ENCODE data around the gene UBE2I.
"Not testable (repeated sequence)": the region's sequence is repeated elsewhere in the genome, so short reads cannot be mapped to it uniquely, and the experiment has no call there.

UBE2I gene

DNA sequence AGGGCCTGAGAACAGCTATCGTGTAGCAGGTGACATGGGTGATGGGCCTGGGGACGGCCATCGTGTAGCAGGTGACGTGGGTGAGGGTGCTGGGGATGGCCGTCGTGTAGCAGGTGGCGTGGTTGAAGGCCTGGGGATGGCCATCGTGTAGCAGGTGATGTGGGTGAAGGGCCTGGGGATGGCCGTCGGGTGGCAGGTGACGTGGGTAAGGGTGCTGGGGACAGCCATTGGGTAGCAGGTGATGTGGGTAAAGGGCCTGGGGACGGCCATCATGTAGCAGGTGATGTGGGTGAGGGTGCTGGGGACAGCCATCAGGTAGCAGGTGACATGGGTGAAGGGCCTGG, 38.1 kb upstream of the UBE2I start:
- CTCF ChIA-PET, result no interaction called here
- TF ChIP-seq, protein P1, sequence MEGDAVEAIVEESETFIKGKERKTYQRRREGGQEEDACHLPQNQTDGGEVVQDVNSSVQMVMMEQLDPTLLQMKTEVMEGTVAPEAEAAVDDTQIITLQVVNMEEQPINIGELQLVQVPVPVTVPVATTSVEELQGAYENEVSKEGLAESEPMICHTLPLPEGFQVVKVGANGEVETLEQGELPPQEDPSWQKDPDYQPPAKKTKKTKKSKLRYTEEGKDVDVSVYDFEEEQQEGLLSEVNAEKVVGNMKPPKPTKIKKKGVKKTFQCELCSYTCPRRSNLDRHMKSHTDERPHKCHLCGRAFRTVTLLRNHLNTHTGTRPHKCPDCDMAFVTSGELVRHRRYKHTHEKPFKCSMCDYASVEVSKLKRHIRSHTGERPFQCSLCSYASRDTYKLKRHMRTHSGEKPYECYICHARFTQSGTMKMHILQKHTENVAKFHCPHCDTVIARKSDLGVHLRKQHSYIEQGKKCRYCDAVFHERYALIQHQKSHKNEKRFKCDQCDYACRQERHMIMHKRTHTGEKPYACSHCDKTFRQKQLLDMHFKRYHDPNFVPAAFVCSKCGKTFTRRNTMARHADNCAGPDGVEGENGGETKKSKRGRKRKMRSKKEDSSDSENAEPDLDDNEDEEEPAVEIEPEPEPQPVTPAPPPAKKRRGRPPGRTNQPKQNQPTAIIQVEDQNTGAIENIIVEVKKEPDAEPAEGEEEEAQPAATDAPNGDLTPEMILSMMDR (IDR thresholded peaks at IDR 0.05; ENCODE audit: insufficient read depth, low read length, missing control alignments), result no peak
- POLR2A ChIA-PET, result no interaction called here
- H3K4me3 ChIP-seq (ENCODE audit: low read depth, low read length), result no peak overlapping the region
- DNase-seq (ENCODE audit: low read depth, low spot score), result no peak

DNA sequence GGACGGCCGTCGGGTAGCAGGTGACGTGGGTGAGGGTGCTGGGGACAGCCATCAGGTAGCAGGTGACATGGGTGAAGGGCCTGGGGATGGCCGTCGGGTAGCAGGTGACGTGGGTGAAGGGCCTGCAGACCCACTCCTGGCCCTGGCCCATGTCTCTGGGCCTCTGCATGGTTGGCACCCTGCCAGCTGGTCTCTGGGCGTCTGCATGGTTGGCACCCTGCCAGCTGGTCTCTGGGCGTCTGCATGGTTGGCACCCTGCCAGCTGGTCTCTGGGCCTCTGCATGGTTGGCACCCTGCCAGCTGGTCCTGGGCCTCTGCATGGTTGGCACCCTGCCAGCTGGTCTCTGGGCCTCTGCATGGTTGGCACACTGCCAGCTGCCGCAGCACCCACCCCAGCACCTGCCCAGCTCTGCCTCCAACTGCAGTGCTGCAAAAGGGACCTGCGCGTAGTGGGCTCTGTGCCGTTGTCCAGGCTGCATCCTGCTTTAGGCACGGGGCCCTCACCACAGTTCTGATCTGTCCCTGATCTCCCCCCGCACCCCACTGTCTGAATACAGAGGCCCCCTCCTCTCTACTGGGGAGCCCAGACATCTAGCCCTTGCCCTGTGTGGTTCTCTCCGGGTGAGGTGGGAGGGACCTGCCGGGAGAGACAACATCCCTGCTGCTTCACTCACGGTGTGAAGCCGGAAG, 37.6 kb upstream of the UBE2I start:
- DNase-seq (ENCODE audit: low read depth, low spot score); H3K4me3 ChIP-seq (ENCODE audit: low read depth, low read length); POLR2A ChIA-PET; CTCF ChIA-PET: not testable (repeated sequence)

DNA sequence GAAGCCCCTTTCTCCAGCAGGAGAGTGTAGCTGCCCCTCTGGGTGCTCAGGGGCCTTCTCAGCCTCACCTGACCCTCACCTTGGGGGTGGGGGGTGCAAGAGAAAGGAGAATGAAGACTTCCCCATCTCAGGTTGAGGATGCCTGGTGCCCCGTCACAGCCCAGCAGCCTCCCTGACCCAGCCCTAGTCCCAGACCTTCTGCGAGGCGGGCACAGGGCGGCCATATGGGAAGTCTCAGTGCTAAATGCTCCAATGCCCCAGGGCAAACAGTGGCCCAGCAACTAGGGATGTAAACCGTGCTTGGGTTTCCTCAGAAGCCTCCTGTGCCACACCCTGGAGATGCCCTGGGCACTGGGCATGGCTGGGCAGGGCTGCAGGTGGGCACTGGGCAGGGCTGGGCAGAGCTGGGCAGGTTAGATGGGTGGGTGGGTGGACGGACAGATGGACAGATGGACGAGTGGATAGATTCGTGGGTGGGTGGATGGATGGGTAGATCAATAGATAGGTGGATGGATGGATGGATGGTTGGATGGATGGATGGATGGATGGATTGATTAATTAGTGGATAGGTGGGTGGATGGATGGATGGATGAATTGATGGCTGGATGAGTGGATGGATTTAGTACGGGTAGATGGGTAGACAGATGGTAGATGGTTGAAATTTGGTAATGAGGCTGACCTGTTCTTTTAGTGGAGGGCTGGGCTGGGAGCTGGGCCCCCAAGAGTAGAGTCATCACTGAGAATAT, 36.8 kb upstream of the UBE2I start:
- H3K4me3 ChIP-seq (ENCODE audit: low read depth, low read length), result no peak overlapping the region
- TF ChIP-seq, protein P1 (IDR thresholded peaks at IDR 0.05; ENCODE audit: insufficient read depth, low read length, missing control alignments), result no peak
- no peak for DNase-seq (ENCODE audit: low read depth, low spot score)
- ChIA-PET POLR2A (no interaction called here), CTCF (no interaction called here)

DNA sequence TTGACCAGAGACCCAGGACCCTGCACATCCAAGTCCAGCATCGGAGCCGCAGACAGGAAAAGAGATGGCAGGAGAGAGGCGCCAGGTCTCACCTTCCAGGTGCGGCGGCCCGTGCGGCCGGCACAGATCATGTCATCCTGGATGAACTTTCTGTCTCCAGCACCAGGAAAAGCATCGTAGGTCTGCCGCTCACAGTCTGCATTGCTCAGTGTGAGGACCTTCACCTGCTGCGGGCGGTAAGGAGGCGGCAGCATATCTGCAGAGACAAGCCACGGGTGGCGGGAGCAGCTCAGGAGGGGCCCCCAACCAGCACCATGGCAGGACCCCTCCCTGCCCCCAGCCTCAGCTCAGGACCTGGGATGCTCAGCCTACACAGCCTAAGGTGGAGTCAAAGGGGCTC, 35.6 kb upstream of the UBE2I start:
- TF ChIP-seq, protein P1 (IDR thresholded peaks at IDR 0.05; ENCODE audit: insufficient read depth, low read length, missing control alignments), result no peak
- DNase-seq (ENCODE audit: low read depth, low spot score), result no peak
- CTCF ChIA-PET, result no interaction called here
- H3K4me3 ChIP-seq (ENCODE audit: low read depth, low read length), result no peak overlapping the region
- POLR2A ChIA-PET, result no interaction called here

DNA sequence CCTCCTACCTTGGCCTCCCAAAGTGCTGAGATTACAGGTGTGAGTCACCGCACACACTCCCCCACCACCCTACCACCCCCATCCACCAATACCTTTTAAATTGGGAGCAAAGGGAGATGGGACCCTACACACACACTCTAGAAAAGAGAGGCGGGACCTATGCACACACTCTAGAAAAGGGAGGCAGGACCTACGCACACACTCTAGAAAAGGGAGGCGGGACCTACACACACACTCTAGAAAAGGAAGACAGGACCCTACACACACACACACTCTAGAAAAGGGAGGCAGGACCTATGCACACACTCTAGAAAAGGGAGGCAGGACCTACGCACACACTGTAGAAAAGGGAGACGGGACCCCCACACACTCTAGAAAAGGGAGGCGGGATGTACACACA, 34.7 kb upstream of the UBE2I start:
- CTCF ChIA-PET, result no interaction called here
- H3K4me3 ChIP-seq (ENCODE audit: low read depth, low read length), result no peak overlapping the region
- POLR2A ChIA-PET, result no interaction called here
- DNase-seq (ENCODE audit: low read depth, low spot score), result no peak
- TF ChIP-seq, protein P1 (IDR thresholded peaks at IDR 0.05; ENCODE audit: insufficient read depth, low read length, missing control alignments), result no peak

DNA sequence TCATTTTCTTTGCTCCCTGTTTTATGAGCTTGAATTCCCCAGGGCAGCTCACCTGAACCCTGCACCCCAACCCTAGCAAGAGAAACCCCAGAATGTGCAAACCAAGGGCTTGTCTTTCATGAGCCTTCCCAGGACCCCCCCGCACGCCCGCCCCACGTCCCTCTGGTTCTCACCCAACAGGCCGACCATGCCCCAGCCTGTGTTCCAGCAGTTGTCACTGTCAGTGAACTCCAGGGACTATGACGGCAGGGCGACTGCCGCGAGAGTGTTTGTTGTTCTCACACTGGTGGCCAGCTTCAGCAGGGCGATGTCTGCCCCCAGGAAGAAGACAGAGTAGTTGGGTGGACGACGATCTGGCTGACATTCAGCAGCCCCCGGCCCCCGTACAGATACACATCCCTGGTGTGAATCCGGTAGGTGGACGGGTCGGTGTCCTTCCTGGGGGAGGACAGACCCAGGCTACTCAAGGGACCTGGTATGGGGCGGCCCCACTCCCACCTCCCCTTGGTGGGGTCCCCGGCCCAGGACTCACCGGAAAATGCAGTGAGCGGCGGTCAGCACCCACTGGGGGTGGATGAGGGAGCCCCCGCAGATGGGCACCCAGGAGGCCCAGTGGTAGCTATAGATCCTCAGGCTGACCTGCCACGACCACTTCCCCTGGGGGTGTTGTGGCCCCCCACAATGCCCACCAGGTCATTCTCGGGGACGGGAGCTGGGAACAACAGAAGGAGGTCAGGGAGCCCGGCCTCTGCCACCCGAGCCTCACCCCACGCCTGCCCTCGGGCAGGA, 33.5 kb upstream of the UBE2I start:
- ChIA-PET CTCF (no interaction called here), POLR2A (no interaction called here)
- TF ChIP-seq, protein P1 (IDR thresholded peaks at IDR 0.05; ENCODE audit: insufficient read depth, low read length, missing control alignments), result no peak
- no peak overlapping the region for H3K4me3 ChIP-seq (ENCODE audit: low read depth, low read length)
- no peak for DNase-seq (ENCODE audit: low read depth, low spot score)
